Esophagus muscularis mucosa (tissue), 3 donors: ENCODE results near the gene C12orf43.

Source experiments
- POLR2A ChIP-seq: fragments of 450-650 bp; IDR thresholded peaks from one replicate; pipeline ENCODE4 v1.6.1; 2017; ENCODE audit warnings: antibody characterized with exemption, moderate library complexity, mild to moderate bottlenecking, low read depth
- POLR2AphosphoS5 ChIP-seq, 2 donors: sonication (generic); formaldehyde crosslinking; IDR thresholded peaks; one replicate each; pipeline ENCODE4 v1.6.1; 2017; ENCODE audit warnings: antibody characterized with exemption in 2 of 2
- TF ChIP-seq, protein P1 (sequence below), 3 experiments: fragments of 200-600 bp in 2 of 3; fragments of 450-650 bp in 1 of 3; sonication (generic) in 2 of 3; IDR thresholded peaks; one replicate each; pipeline ENCODE4 v1.5.1; 2017 to 2019; ENCODE audit warnings: antibody characterized with exemption in 3 of 3, mild to moderate bottlenecking in 2 of 3, moderate library complexity in 1 of 3

- TF ChIP-seq, protein P1, sequence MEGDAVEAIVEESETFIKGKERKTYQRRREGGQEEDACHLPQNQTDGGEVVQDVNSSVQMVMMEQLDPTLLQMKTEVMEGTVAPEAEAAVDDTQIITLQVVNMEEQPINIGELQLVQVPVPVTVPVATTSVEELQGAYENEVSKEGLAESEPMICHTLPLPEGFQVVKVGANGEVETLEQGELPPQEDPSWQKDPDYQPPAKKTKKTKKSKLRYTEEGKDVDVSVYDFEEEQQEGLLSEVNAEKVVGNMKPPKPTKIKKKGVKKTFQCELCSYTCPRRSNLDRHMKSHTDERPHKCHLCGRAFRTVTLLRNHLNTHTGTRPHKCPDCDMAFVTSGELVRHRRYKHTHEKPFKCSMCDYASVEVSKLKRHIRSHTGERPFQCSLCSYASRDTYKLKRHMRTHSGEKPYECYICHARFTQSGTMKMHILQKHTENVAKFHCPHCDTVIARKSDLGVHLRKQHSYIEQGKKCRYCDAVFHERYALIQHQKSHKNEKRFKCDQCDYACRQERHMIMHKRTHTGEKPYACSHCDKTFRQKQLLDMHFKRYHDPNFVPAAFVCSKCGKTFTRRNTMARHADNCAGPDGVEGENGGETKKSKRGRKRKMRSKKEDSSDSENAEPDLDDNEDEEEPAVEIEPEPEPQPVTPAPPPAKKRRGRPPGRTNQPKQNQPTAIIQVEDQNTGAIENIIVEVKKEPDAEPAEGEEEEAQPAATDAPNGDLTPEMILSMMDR (IDR thresholded peaks at IDR 0.05): no peak
- no peak for TF ChIP-seq POLR2A
- TF ChIP-seq POLR2AphosphoS5 (IDR thresholded peaks at IDR 0.05): no peak
Observed at GRCh38 chr12:121010860-121011259, 5.4 kb downstream of the C12orf43 start.
